ENCODE measurements around the gene ZCCHC24.

ZCCHC24 gene

DNA sequence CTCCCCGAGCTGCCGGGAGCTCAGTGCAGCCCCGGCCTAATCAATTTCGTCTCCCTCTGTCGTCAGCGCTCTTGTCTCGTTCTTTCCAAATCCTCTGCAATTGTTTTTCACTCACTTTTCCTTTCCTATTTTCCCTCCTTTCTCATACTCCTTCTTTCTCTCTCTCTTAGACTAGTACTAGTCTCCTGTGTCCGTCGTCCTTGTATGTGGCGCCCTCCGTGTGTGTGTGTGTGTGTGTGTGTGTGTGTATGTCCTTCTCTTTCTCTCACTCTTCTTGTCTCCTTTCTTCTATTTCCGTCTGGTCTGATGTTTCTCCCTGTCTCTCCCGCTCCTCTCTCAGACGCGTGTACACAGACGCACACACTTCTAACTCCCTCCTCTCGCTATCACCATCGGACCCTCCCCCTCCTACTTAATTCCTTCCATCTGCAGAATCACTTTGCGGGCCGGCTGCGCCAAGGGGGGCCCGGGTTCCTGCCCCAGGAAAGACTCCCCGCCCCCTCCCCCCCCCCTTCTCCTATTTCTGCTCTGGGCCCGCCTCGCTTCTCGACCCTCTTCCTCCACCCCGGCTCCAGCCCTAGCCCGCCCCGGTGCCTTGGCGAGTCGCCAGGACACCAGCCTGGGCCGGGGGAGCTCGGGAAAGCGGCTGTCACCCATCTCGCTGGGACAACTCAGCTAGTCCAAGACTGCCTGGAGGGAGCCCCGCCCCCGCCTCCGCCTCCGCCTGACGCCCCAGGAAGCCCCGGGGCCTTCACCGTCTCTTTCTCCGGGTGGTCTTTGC, 743 bp upstream of the ZCCHC24 start:
- peak; percentile 46 for DNase-seq

- peak; percentile 56 for DNase-seq
These were observed 965 bp downstream of the ZCCHC24 start for GRCh38 chr10:79444199-79445119.

DNA sequence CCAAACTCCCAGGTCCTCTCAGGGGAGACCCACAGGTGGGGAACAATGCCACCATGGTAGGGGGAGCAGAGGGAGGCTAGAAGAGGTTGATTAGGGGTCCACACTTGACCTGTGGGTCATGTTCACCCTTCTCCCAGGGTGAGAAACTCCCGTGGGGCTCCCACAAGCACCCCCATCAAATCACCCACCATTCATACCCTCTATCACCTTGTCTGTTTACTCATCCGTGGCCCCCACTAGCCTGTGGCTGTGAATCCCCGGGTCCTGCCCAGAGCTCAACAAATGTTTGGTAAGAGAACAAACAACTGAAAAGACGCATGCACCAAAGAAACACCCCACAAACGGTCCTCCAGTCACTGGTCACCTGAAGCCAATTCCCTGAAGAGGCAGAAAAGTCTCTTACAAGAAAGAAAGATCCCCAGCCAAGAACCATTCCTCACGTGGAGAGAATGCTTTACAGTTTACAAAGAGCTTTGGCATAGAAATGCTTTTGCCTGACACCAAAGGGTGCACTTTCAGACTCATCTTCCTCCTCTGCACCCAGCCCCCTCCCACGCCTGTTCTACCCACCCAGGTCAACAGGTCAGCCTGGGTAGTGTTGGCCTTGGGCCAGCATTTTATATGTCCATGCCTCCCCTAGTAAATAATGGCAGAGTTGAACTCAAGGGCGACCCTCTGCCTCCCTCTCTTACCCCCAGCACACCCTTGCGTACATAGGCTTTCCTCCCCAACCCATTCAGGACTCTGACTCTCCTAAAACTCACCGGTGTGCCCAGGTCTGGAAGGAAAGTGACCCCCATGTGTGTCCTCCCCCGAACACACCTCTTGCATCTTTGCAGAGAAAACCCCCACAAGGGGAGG, 1.9 kb downstream of the ZCCHC24 start:
- no peak for DNase-seq

GRCh38 chr10:79442171-79443040, 3.0 kb downstream of the ZCCHC24 start:
- DNase-seq, result no peak

GRCh38 chr10:79441433-79441832, 4.0 kb downstream of the ZCCHC24 start:
- no peak for DNase-seq

- DNase-seq, result no peak
These were observed 5.1 kb downstream of the ZCCHC24 start for GRCh38 chr10:79440281-79440680.

- DNase-seq, result no peak
These were observed 6.7 kb downstream of the ZCCHC24 start for GRCh38 chr10:79438699-79439085.

DNA sequence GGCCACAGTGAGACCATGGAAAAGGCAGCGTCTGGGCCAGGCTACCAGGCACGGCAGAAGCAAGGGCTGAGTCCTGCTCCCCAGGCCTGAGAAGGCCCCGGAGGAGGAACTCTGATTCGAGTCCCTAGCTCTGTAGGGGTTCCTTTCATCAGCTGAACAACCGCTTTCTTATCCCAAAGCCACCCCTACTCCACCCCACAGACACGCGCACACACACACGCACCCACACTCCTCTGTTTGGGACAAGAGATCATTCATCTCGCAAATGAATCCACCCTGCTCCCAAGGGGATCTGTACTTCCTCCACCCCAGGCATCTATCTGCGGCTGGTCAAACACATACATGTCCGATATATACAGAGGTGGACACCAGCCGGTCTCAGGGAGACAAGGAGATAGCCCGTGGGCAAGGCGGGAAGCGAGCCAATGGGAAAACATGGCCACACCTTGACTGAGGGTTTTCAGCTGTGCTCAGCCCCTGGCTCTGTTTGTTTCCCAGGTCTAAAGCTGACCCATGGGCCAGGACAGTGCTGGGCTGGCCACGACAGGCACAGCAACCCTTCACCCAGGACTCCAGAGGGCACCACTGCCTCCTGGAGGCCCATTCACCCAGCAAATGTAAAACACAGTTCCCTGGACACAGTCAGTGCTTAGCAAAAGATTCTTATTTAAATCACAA, 7.3 kb downstream of the ZCCHC24 start:
- no peak for DNase-seq

DNA sequence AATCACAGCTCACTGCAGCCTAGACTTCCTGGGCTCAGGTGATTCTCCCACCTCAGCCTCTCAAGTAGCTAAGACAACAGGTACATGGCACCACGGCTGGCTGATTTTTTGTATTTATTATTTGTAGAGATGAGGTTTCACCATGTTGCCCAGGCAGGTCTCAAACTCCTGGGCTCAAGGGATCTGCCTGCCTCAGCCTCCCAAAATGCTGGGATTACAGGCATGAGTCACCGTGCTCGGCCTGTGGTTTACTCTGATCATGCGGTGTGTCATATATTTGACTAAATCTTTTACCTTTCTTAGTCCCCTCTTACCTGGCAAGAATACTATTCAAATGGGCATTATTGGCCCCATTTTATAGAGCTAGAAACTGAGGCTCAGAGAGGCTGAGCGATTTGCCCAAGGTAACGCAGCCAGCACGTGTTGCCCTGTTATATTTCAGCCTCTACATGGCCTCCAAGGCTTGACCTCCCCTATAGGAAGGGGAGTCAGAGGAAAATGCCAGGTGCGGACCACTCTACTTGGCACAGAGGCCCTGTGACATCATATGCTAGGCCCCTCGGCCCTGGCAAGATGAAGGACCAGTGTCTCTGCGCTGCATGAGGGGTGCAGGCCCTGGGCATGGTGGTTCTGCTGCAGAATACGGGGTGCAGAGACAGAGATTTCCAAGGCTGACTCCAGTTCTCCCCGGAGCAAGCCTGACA, 8.2 kb downstream of the ZCCHC24 start:
- DNase-seq, result no peak

DNA sequence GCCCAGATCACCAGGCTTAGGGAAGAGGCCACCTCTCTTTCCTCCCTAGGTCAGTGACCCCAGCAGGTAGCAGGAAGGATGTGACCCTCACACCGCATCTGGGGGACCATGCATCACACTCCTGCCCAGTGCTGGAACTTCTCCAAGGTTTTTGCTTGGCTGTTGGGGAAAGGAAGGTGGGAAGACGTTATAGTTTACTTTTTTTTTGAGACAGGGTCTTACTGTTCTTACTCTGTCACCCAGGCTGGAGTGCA, 8.6 kb downstream of the ZCCHC24 start:
- DNase-seq, result no peak

DNA sequence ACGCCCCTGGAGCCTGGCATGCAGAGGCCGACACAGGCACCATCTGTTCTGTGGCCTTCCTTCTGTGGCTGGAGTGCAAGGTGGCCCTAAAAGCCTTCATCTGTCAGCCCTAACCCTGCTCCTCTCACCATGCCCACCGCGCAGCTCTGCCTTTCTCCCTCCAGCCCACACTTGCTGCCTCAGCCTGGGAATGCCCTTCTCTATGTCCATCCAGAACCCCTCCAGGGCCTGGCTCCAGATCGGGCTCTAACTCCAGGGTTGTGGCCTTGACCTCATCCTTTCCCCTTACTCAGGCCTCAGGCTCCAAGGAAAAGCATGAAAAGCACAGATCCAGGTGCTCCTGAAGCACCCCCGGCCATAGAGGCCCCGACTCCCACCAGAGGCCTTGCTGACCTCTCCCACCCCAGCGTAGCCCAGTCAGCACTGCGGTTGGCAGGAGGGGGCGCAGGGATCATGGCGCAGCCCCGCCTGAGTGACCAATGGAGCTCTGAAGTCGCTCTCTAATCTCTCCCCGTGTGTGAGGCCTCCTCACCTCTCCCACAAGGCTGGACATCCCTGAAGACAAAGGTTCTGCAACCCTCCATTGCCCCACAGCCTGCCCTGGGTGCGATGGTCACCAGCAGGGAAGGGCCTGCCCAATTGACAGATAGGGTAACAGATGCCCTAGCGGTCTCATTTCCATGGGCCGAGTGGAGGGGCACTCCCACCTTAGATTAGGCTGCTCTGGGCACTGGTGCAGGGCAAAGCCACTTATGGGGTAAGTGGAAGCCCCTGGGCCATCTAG, 9.2 kb downstream of the ZCCHC24 start:
- no peak for DNase-seq

DNA sequence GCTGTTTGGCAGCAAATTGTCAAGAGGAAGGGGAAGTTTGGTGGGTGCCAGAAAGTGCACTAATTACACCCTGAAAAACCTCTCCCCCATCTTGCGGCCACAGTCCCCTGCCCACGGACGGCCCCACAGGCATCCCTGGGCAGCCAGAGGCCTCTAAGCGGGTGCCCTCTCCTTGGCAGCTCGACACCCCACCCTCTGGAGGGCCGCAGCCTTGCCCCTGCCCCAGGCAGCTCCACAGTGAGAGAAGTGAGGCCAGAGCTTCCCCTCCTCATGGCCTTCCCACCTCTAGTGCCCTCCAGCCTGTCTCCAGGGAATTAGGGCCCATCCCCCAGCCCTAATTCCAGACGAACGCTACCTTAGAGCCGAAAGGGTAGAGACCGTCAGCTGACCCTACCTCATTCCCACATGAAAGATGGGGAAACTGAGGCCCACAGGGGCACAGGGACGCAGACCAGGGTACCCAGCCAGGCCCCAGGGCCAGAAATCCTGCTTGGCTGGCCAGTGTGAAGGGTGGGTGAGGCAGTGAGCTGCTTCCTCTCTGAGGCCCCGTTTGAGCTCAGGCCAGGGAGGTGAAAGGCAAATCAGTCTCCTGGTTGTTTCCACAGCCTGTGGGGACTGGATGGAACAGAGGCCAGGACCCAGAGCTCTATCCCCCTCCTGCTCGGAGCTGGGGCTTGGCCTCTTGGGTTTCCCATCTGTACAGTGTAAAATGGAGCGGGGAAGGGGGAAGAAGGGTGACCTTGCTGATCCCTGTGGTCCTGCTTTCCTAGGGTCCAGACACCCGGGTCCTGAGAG, 10.0 kb downstream of the ZCCHC24 start:
- no peak for DNase-seq

DNA sequence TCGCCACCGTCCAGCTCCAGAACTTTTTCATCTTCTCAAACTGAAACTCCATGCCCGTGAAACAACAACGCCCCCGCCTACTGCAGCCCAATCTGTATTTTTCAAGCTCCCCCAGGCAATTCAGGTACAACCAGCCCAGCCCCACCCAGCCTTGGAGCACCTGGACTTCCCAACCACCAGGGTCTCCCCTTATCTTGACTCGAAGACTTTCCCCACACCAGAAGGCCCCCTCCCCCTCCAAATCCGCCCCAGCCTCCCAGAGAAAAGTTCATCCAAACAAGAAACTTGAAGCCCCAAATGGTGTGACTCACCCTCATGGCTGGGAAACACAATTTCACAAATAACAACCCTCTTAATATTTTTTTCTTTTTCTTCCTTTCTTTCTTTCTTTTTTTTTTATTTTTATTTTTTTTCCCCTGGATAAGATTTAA, 10.6 kb downstream of the ZCCHC24 start:
- DNase-seq, result no peak

DNA sequence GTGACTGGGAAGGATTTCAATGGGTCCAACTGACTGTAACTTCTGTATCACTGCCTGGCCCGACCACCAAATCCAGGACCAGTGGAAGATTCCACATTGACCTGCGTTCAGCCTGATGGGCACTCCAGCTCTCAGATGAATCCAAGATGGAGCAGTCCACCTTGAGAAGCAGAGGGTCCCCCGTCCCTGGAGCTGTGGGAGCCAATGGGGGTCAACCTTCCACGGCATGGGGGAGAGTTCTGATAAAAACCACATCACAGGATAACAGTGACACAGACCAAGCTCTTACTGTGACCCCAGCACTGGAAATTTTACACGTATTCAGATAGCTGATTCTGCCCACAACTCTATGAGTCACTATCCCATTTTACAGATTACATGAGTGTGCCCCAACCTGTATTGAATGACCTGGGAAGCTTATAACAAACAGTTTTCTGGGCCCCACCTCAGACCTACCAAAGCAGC, 11.2 kb downstream of the ZCCHC24 start:
- no peak for DNase-seq

DNA sequence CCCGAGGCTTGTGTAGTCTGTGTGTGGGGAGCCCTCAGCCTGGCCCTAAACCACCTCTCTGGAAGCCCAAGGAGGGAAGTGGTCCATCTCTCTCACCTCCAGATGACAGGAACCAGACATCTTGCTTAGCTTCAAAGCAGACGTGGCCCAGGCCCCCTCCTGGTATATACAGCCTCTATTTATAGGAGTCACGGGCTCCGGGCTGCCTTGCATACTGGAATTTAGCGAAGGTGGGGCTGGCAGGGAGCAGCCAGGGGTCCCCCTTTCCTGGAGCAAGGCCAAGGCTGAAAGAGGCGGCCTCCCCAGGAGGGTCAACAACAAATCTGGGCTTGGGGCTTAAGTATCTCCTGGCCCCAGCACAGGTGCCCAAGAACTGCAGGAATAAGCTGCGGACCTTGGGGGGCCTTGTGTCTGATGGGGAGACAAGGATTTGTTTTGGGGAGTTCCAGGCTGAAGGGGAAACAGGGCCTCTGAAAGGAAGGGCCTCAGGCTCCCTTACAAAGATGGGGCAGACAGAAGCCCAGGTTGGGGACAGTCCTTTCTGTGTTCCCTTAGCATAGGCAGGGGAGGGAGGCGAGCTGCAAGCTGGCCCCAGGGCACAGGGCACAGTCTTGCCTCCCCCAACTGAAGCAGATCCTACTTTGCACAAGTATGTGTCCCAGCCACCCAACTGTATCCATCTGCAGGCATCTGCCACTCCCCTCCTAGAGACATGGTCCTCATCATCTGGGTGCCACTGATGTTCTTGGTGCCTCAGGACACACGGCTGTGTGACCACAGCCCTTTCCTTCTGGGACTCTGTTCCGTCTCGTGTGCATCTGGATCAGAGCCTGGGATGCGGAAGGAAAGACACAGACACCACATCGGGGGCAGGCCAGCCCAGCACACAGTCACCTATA, 11.9 kb downstream of the ZCCHC24 start:
- no peak for DNase-seq

- no peak for DNase-seq
These were observed 13.3 kb downstream of the ZCCHC24 start for GRCh38 chr10:79431891-79432831.

GRCh38 chr10:79431428-79431827, 14.0 kb downstream of the ZCCHC24 start:
- no peak for DNase-seq
